Measurements from ENCODE around the gene GNAS. TPM values are rescaled to one million over a fixed set of nuclear protein-coding genes. Genes with fewer than 3 reads are reported as not detected.
"Not testable (repeated sequence)": the region's sequence is repeated elsewhere in the genome, so short reads cannot be mapped to it uniquely, and the experiment has no call there.

The GNAS gene
- total RNA-seq, 1 experiment from 2014 or later = 1,255 TPM

DNA sequence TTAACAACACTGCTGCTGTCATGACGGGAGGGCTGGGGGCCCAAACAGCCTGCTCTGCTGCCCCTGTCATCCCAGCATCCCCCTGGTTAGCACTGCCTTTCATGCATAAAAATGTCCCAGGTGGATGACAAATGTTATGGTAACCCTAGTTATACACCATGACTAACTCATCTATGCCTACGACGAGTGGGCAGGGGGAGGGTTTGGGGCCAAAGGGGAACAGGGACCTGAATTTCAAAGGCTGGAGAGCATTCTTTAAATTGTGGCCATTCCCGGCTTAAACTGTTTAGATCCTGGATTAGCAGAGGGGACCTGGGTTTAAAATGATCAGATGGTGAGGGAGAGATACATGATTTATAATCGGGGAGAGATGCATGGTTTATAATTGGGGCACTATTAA lies 26.2 kb upstream of the GNAS start:
- DNase-seq (ENCODE audit: extremely low read depth, low read depth) = no peak

- no peak for DNase-seq (ENCODE audit: extremely low read depth, low read depth)
Measured at GRCh38 chr20:58828136-58828535, 24.4 kb upstream of the GNAS start.

DNA sequence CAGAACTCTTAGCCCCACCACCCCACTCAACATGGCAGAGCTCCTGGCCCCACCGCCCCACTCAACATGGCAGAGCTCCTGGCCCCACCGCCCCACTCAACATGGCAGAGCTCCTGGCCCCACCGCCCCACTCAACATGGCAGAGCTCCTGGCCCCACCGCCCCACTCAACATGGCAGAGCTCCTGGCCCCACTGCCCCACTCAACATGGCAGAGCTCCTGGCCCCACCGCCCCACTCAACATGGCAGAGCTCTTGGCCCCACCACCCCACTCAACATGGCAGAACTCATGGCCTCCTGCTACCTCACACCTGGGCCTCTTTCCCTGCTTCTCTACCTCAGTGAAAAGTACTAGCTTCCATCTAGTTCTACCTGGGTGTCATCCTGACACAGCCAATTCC lies 23.7 kb upstream of the GNAS start:
- DNase-seq (ENCODE audit: extremely low read depth, low read depth) = not testable (repeated sequence)

GRCh38 chr20:58829531-58829941 lies 23.0 kb upstream of the GNAS start:
- DNase-seq (ENCODE audit: extremely low read depth, low read depth) = no peak

DNA sequence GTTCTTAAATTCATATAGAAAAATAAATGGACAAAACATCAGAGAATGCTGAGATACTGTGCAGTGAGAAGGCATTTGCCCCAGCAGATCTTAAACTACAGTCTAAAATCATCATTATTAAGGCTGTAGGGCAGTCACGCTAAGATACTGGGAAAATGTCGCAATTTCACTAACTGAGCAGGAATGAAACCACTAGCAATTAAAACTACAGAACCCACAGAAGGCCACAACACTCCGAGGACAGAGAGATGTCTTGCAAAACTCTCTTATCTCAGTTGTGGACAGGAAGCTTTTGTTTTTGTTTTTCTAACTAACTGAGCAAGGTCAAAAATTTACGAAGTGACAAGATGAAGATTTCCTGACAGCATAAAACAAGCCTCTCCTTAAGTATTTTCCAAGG lies 20.1 kb upstream of the GNAS start:
- DNase-seq (ENCODE audit: extremely low read depth, low read depth) = no peak

DNA sequence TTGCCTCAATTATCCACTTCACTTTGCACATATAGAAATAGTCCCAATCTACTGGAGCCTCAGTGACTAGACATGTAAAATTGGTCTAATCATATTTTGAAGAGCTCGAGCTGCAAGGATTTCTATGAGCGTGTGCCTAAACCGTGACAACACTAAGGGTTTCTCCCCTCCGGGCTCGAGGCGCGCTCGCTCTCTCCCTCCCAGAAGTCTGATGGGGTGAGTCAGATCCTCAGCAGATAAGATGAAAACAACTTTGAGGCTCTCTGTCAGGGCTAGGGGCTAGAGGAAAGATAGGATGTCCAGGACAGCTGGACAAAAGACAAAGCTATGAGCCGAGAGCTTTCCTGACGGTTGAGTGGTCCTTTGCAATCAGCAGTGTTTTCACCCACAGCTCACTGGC lies 18.6 kb upstream of the GNAS start:
- DNase-seq (ENCODE audit: extremely low read depth, low read depth) = no peak

DNA sequence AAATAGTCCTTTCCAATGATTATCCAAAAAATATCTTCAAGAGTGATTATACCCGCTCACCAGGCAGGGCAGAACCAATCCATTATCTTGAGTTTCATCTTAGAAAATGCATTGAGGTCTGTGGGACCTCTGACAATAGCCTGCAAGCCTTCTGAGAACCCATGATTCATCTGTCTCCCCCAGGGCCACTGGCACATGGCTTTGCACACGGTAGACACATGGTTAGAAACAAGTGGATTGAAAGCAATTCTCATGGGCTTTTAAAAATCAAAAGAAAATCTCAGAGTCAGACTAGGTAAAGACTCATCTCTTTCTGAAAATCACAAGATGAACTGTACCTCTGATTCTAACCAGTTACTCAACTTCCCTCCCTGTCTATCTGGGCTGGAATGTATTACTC lies 17.3 kb upstream of the GNAS start:
- no peak for DNase-seq (ENCODE audit: extremely low read depth, low read depth)

DNA sequence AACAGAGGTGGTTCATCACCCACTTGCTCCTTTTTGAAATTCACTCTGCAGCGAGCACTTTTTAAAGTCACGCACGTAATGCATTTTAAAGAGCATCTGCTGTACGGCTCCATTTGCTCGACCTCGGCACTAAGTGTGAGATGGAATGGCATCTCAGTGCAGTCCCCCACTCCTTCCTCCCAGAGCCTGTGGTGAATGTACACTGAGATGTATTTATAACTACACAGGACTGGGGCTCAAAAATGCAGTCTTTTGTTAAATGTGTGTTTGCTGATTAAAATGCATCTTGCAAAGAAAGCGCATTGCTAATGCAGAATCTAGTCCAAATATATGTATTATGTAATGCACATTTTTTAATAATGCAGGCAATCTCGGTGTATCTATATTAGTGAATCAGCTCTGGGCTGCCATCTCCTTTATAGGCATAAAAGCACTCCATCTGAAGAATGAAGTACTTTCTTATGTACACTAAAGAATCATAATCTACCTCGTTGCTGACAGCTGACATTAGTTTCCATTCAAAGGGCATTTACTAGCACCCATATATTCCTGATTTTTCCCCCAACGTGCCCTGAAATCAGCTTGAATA lies 15.8 kb upstream of the GNAS start:
- DNase-seq (ENCODE audit: extremely low read depth, low read depth) = no peak

GRCh38 chr20:58837717-58838116 lies 14.8 kb upstream of the GNAS start:
- DNase-seq (ENCODE audit: extremely low read depth, low read depth) = no peak

GRCh38 chr20:58838174-58838573 lies 14.3 kb upstream of the GNAS start:
- DNase-seq (ENCODE audit: extremely low read depth, low read depth) = no peak

DNA sequence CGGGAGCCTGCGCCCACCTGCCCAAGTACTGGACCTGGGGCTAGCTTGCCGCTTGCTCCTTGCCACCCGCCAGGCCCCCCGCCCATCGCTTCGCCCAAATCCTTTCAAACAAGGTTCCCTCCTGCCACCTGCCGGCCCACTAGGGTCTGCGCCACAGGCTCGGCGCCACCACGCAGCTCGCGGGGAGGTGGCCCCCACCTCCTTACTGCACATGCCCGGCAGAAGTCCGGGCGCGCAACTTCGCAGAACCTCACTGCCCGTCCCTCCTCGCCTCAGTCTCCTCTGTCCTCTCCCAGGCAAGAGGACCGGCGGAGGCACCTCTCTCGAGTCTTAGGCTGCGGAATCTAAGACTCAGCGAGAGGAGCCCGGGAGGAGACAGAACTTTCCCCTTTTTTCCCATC lies 13.0 kb upstream of the GNAS start:
- peak; percentile 24 for DNase-seq (ENCODE audit: extremely low read depth, low read depth)

DNA sequence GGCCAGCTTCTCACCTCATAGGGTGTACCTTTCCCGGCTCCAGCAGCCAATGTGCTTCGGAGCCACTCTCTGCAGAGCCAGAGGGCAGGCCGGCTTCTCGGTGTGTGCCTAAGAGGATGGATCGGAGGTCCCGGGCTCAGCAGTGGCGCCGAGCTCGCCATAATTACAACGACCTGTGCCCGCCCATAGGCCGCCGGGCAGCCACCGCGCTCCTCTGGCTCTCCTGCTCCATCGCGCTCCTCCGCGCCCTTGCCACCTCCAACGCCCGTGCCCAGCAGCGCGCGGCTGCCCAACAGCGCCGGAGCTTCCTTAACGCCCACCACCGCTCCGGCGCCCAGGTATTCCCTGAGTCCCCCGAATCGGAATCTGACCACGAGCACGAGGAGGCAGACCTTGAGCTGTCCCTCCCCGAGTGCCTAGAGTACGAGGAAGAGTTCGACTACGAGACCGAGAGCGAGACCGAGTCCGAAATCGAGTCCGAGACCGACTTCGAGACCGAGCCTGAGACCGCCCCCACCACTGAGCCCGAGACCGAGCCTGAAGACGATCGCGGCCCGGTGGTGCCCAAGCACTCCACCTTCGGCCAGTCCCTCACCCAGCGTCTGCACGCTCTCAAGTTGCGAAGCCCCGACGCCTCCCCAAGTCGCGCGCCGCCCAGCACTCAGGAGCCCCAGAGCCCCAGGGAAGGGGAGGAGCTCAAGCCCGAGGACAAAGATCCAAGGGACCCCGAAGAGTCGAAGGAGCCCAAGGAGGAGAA lies 12.3 kb upstream of the GNAS start:
- no peak for DNase-seq (ENCODE audit: extremely low read depth, low read depth)

DNA sequence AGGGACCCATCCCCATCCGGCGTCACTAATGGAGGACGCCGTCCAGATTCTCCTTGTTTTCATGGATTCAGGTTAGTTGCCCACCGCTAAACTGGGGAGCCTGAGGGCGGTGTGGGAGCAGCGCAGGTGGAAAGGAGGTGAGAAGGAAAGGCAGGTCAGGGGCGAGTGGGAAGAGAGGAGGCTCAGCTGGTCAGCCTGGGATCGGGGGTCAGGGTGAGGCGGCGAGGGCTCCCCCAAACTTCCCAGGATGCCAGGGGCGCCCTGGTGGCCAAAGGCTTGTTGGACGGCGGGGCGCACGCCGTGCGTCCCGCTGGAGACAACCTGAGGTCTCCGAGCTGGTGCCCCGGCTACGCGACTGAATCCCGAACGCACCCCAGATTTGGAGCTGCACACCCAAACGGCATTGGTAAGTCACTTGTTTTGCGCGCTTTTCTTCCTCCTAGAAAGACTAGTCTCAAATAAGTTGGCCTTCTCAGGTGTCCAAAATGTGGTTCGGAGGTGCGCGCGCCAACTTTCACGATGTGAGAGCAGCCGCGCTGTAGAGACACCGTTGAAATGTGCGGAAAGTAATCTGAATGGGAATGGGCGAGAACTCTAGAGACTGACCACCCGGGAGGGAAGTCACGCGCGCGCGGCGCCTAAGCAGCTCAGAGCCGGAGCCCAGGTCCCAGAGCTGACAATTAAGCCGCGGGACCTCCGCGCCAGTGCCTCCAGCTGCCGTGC lies 11.5 kb upstream of the GNAS start:
- no peak for DNase-seq (ENCODE audit: extremely low read depth, low read depth)

- DNase-seq (ENCODE audit: extremely low read depth, low read depth) = no peak
Measured at GRCh38 chr20:58841539-58842264, 10.8 kb upstream of the GNAS start.

DNA sequence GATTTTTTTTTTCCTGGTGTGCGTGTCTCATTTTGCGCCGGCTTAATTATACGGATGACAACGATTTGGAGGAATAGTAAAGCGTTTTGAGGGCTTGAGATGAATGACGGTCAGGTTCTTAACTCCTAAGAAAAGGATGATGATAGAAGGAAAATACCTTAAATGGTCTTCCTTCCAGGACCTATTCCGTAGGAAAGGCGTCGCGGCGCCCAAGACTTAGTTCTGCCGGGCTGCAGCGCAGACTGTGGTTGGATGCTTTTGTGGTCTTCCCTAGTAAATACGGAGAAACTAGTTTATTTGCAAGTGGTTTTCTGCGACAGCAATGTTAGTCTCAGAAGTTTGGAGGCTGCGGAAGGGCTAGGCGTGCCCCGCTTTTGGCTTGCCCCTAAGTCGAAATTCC lies 10.2 kb upstream of the GNAS start:
- no peak for DNase-seq (ENCODE audit: extremely low read depth, low read depth)

DNA sequence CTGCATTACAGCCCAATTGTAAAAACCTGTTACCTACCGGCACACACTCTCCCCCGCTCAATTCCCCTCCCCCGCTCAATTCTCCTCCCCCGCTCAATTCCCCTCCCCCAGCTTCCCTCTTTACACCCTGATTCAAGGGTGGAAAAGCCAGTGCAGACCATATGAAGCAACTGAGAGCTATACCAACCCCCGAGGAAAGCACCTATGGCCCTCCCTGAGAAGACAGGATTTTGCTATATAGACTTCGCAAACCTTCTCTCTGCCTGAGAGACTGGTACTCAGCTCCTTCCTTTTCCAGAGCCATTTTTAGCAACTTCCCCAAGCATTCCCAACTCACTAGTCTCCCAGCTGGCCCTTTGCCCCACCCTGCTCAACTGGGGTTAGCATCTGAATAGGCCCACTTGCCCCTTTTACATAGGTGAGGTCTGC lies 9.4 kb upstream of the GNAS start:
- no peak for DNase-seq (ENCODE audit: extremely low read depth, low read depth)

GRCh38 chr20:58845706-58846105 lies 6.8 kb upstream of the GNAS start:
- no peak for DNase-seq (ENCODE audit: extremely low read depth, low read depth)

GRCh38 chr20:58847463-58847862 lies 5.1 kb upstream of the GNAS start:
- DNase-seq (ENCODE audit: extremely low read depth, low read depth) = no peak

- peak; percentile 90 for DNase-seq (ENCODE audit: extremely low read depth, low read depth)
Measured at GRCh38 chr20:58850693-58851174, 1.8 kb upstream of the GNAS start, which contains the start of gene GNAS-AS1. TSS of gene GNAS-AS1 (minus strand) at chr20:58850902.

DNA sequence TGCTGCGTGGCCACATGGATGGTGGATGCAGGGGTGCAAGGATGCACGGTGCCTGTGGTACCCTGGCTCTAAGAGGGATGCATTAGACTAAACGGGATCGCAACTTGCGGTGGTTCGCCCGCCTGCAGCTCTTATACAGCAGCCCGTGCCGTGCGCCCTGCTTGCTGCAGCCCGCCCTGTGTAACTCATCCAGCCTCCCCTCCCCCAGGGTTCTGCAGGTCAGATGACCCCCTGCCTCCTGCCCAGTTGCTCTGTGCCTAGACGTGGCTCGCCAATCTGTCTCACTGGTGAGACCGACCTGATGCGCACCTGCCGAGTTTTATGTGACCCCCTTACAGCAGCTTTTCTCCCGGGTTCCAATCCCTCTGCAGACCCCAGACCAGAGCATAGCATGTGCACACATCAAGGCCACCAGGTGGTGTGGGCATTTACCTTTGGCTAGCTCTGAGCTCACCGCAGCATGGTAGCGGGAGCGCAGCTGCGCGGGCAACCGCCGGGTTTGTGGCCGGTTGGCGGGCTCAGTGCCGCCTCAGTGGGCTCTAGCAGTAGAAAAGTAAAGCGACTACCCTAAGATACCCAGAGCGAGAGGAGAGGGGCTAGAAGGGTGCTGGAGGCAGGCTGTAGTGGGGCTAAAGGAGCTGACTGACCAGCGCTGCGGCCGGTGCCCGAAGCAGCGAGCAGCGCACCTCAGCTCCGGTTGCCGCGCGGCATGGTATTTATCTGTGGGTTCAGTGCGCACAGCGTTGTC lies 1.1 kb upstream of the GNAS start:
- no peak for DNase-seq (ENCODE audit: extremely low read depth, low read depth)
